Measurements from ENCODE around the gene DNAJA4. TPM values are rescaled to one million over a fixed set of nuclear protein-coding genes. Genes with fewer than 3 reads are reported as not detected.
A peak's percentile ranks its signal among the peaks of the same experiment; 100 is the strongest.

Gene DNAJA4
- total and polyA plus RNA-seq, 2 of the 13 experiments (the other 11 are each of a cell fraction or from before 2014, with no cell fraction given) = not detected

DNA sequence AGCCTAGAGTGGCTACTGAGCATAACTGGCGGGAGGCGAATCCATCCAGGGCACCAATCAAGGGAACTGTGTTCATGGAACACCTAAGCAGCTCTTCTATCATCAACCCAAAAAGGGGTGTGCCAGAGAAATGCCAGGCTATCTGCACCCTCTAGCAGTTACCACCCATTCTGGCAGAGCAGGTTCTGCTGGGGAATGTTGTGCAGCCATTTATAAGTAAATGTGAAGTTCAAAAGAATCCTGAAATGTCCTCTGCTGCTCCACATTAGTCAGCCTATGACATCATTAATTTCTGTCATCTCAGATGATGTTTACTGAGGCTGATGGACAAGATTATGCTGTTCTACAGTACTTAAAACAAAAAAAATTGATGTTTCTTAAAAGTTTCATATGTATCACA, 27.3 kb downstream of the DNAJA4 start:
- Histone ChIP-seq H3K79me2 (ENCODE audit: insufficient read depth, low read length) (peaks cover 4% of the 10 kb centered on the region), H4K20me1 (ENCODE audit: insufficient read depth, low read length) (no peaks in the 10 kb centered on the region), H3K4me1 (ENCODE audit: insufficient read depth, low read length) (peaks cover 8% of the 10 kb centered on the region), H3K4me3 (replicated peaks in 1 of 3; ENCODE audit: insufficient read depth in 1 of 3, low read depth in 2 of 3, low read length in 3 of 3) (no peak overlapping the region), H3K9me3 (ENCODE audit: low read length) (no peaks in the 10 kb centered on the region), H3K4me2 (ENCODE audit: low read depth, low read length) (no peak overlapping the region), H3K36me3 (replicated peaks in 1 of 2; ENCODE audit: control insufficient read depth in 1 of 2, insufficient read depth in 2 of 2, low read length in 2 of 2) (peaks cover 10 to 56% of the 10 kb centered on the region in 2 experiments), H3K27me3 (ENCODE audit: control insufficient read depth in 1 of 2, insufficient read depth in 2 of 2, low read length in 2 of 2) (no peaks in the 10 kb centered on the region), H3K9ac (ENCODE audit: insufficient read depth, low read depth, low read length) (no peak overlapping the region), H3K27ac (ENCODE audit: extremely low read length, insufficient read depth, low read length) (no peak overlapping the region), H2AFZ (ENCODE audit: low read length) (no peak overlapping the region)
- intact Hi-C loops (cut with micrococcal nuclease; ENCODE audit: unreplicated experiment) = no loop called here
- no TSS peak for BruUV-seq (replicated peaks)
- 100% methylated on average over 2 of the region's 2 CpGs for WGBS (ENCODE audit: low lambda C conversion rate)
- in situ Hi-C loops (cut with HindIII; ENCODE audit: extremely low pct_ligation_motif_present, low pct_unique_long_range_greater_than_20kb) = no loop called here
- ATAC-seq (no peak), DNase-seq (ENCODE audit: low spot score) (no peak), FAIRE-seq (no peak)
- ChIA-PET POLR2A (no interaction called here), CTCF (ENCODE audit: low intra/inter-chr PET ratio, low total read pairs) (no interaction called here)
- TF ChIP-seq ATF7 (IDR thresholded peaks at IDR 0.05) (peak; percentile 67), ATF7 (CRISPR knock-in tag; IDR thresholded peaks at IDR 0.05) (no peak), MTA1 (CRISPR knock-in tag; IDR thresholded peaks at IDR 0.05; ENCODE audit: borderline replicate concordance) (no peak), JARID2 (CRISPR knock-in tag; IDR thresholded peaks at IDR 0.05; ENCODE audit: insufficient replicate concordance) (no peak)
- TF ChIP-seq, protein P1, sequence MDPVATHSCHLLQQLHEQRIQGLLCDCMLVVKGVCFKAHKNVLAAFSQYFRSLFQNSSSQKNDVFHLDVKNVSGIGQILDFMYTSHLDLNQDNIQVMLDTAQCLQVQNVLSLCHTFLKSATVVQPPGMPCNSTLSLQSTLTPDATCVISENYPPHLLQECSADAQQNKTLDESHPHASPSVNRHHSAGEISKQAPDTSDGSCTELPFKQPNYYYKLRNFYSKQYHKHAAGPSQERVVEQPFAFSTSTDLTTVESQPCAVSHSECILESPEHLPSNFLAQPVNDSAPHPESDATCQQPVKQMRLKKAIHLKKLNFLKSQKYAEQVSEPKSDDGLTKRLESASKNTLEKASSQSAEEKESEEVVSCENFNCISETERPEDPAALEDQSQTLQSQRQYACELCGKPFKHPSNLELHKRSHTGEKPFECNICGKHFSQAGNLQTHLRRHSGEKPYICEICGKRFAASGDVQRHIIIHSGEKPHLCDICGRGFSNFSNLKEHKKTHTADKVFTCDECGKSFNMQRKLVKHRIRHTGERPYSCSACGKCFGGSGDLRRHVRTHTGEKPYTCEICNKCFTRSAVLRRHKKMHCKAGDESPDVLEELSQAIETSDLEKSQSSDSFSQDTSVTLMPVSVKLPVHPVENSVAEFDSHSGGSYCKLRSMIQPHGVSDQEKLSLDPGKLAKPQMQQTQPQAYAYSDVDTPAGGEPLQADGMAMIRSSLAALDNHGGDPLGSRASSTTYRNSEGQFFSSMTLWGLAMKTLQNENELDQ (CRISPR knock-in tag; IDR thresholded peaks at IDR 0.05; ENCODE audit: borderline replicate concordance) = no peak
- TF ChIP-seq, protein P2, sequence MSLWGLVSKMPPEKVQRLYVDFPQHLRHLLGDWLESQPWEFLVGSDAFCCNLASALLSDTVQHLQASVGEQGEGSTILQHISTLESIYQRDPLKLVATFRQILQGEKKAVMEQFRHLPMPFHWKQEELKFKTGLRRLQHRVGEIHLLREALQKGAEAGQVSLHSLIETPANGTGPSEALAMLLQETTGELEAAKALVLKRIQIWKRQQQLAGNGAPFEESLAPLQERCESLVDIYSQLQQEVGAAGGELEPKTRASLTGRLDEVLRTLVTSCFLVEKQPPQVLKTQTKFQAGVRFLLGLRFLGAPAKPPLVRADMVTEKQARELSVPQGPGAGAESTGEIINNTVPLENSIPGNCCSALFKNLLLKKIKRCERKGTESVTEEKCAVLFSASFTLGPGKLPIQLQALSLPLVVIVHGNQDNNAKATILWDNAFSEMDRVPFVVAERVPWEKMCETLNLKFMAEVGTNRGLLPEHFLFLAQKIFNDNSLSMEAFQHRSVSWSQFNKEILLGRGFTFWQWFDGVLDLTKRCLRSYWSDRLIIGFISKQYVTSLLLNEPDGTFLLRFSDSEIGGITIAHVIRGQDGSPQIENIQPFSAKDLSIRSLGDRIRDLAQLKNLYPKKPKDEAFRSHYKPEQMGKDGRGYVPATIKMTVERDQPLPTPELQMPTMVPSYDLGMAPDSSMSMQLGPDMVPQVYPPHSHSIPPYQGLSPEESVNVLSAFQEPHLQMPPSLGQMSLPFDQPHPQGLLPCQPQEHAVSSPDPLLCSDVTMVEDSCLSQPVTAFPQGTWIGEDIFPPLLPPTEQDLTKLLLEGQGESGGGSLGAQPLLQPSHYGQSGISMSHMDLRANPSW (CRISPR knock-in tag; IDR thresholded peaks at IDR 0.05; ENCODE audit: borderline replicate concordance) = no peak
- TF ChIP-seq, protein P3, sequence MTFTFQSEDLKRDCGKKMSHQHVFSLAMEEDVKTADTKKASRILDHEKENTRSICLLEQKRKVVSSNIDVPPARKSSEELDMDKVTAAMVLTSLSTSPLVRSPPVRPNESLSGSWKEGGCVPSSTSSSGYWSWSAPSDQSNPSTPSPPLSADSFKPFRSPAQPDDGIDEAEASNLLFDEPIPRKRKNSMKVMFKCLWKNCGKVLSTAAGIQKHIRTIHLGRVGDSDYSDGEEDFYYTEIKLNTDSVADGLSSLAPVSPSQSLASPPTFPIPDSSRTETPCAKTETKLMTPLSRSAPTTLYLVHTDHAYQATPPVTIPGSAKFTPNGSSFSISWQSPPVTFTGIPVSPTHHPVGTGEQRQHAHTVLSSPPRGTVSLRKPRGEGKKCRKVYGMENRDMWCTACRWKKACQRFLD (CRISPR knock-in tag; IDR thresholded peaks at IDR 0.05; ENCODE audit: borderline replicate concordance) = no peak
- TF ChIP-seq, protein P4, sequence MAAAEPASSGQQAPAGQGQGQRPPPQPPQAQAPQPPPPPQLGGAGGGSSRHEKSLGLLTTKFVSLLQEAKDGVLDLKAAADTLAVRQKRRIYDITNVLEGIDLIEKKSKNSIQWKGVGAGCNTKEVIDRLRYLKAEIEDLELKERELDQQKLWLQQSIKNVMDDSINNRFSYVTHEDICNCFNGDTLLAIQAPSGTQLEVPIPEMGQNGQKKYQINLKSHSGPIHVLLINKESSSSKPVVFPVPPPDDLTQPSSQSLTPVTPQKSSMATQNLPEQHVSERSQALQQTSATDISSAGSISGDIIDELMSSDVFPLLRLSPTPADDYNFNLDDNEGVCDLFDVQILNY (CRISPR knock-in tag; conservative IDR thresholded peaks at IDR 0.05) = no peak
- TF ChIP-seq, protein P5, sequence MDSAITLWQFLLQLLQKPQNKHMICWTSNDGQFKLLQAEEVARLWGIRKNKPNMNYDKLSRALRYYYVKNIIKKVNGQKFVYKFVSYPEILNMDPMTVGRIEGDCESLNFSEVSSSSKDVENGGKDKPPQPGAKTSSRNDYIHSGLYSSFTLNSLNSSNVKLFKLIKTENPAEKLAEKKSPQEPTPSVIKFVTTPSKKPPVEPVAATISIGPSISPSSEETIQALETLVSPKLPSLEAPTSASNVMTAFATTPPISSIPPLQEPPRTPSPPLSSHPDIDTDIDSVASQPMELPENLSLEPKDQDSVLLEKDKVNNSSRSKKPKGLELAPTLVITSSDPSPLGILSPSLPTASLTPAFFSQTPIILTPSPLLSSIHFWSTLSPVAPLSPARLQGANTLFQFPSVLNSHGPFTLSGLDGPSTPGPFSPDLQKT (CRISPR knock-in tag; IDR thresholded peaks at IDR 0.05; ENCODE audit: borderline replicate concordance) = no peak
- TF ChIP-seq, protein P6, sequence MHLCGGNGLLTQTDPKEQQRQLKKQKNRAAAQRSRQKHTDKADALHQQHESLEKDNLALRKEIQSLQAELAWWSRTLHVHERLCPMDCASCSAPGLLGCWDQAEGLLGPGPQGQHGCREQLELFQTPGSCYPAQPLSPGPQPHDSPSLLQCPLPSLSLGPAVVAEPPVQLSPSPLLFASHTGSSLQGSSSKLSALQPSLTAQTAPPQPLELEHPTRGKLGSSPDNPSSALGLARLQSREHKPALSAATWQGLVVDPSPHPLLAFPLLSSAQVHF (CRISPR knock-in tag; IDR thresholded peaks at IDR 0.05) = no peak
- TF ChIP-seq, protein P7, sequence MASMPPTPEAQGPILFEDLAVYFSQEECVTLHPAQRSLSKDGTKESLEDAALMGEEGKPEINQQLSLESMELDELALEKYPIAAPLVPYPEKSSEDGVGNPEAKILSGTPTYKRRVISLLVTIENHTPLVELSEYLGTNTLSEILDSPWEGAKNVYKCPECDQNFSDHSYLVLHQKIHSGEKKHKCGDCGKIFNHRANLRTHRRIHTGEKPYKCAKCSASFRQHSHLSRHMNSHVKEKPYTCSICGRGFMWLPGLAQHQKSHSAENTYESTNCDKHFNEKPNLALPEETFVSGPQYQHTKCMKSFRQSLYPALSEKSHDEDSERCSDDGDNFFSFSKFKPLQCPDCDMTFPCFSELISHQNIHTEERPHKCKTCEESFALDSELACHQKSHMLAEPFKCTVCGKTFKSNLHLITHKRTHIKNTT (CRISPR knock-in tag; IDR thresholded peaks at IDR 0.05) = no peak
- TF ChIP-seq, protein P8, sequence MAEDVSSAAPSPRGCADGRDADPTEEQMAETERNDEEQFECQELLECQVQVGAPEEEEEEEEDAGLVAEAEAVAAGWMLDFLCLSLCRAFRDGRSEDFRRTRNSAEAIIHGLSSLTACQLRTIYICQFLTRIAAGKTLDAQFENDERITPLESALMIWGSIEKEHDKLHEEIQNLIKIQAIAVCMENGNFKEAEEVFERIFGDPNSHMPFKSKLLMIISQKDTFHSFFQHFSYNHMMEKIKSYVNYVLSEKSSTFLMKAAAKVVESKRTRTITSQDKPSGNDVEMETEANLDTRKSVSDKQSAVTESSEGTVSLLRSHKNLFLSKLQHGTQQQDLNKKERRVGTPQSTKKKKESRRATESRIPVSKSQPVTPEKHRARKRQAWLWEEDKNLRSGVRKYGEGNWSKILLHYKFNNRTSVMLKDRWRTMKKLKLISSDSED (CRISPR knock-in tag; IDR thresholded peaks at IDR 0.05) = no peak

Measured in HepG2 (cell line).